HEK293 (cell line): ENCODE data around the gene ARHGAP6.

Experiments
- CTCF ChIP-seq: fragments of 450-650 bp; formaldehyde crosslinking; IDR thresholded peaks from 2 replicates; pipeline ENCODE4 v1.5.1; 2016; ENCODE audit warnings: missing biosample characterization, missing genetic modification characterization
- KLF1 ChIP-seq: fragments of 450-650 bp; formaldehyde crosslinking; IDR thresholded peaks from 2 replicates; pipeline ENCODE4 v1.5.1; 2016; ENCODE audit warnings: missing biosample characterization, missing genetic modification characterization
- SETDB1 ChIP-seq: IDR thresholded peaks from one replicate; pipeline ENCODE4 v1.6.1; 2017; ENCODE audit warnings: mild to moderate bottlenecking, low read length, moderate library complexity, mixed read lengths; ENCODE audit not compliant: insufficient read length
- TRIM28 ChIP-seq: IDR thresholded peaks from 2 replicates; pipeline ENCODE4 v1.6.1; 2011; ENCODE audit warnings: low read length, control low read depth, borderline replicate concordance
- ZBTB17 ChIP-seq: fragments of 450-650 bp; formaldehyde crosslinking; IDR thresholded peaks from 2 replicates; pipeline ENCODE4 v1.5.1; 2016; ENCODE audit warnings: missing biosample characterization, missing genetic modification characterization
- ZNF138 ChIP-seq: fragments of 450-650 bp; formaldehyde crosslinking; IDR thresholded peaks from 2 replicates; pipeline ENCODE4 v1.5.1; 2016; ENCODE audit warnings: missing biosample characterization, missing genetic modification characterization, borderline replicate concordance
- ZNF18 ChIP-seq: fragments of 450-650 bp; formaldehyde crosslinking; IDR thresholded peaks from 2 replicates; pipeline ENCODE4 v1.5.1; 2016; ENCODE audit warnings: missing biosample characterization, missing genetic modification characterization
- ZNF302 ChIP-seq: fragments of 450-650 bp; formaldehyde crosslinking; IDR thresholded peaks from 2 replicates; pipeline ENCODE4 v1.5.1; 2016; ENCODE audit warnings: missing biosample characterization, missing genetic modification characterization, low read depth
- ZNF398 ChIP-seq: fragments of 450-650 bp; formaldehyde crosslinking; IDR thresholded peaks from 2 replicates; pipeline ENCODE4 v1.5.1; 2017; ENCODE audit warnings: missing biosample characterization, missing genetic modification characterization
- ZNF426 ChIP-seq: fragments of 450-650 bp; formaldehyde crosslinking; IDR thresholded peaks from 2 replicates; pipeline ENCODE4 v1.5.1; 2017; ENCODE audit warnings: missing biosample characterization, missing genetic modification characterization, mild to moderate bottlenecking, inconsistent platforms, moderate library complexity
- ZNF510 ChIP-seq: fragments of 450-650 bp; formaldehyde crosslinking; IDR thresholded peaks from 2 replicates; pipeline ENCODE4 v1.5.1; 2018; ENCODE audit warnings: mild to moderate bottlenecking, missing genetic modification characterization, missing biosample characterization; ENCODE audit not compliant: insufficient replicate concordance
- ZNF555 ChIP-seq: fragments of 450-650 bp; formaldehyde crosslinking; conservative IDR thresholded peaks from 2 replicates; pipeline ENCODE4 v1.5.1; 2017; ENCODE audit warnings: missing biosample characterization, mild to moderate bottlenecking, missing genetic modification characterization, inconsistent platforms
- ZNF610 ChIP-seq: fragments of 450-650 bp; formaldehyde crosslinking; IDR thresholded peaks from 2 replicates; pipeline ENCODE4 v1.5.1; 2016; ENCODE audit warnings: missing biosample characterization, missing genetic modification characterization, borderline replicate concordance
- TF ChIP-seq, protein P1 (sequence below): fragments of 450-650 bp; formaldehyde crosslinking; IDR thresholded peaks from 2 replicates; pipeline ENCODE4 v1.5.1; 2016; ENCODE audit warnings: missing biosample characterization, missing genetic modification characterization

DNA sequence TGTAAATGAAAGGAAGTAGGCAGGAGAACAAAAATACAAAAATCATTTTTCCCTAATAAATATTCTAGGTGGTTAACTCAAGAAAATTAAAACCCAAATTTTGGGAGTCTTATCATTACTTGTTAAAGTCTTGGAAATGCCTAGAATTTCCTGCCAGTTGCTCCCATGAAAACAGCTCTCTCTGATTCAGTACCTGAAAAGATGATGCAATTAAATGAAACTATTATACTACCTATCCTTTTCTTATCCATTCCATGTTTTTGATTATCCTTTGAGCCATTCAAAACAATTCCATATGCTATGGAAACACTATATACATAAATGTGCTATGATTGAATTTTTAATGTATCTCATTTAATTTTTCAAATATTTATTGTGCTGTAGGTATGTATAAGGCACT lies 423.0 kb downstream of the ARHGAP6 start:
- TF ChIP-seq ZNF398 (tag by site-specific recombination) = no peak
- TF ChIP-seq TRIM28 = no peak
- no peak for TF ChIP-seq ZNF610 (tag by site-specific recombination)
- TF ChIP-seq ZNF555 = no peak
- TF ChIP-seq, protein P1, sequence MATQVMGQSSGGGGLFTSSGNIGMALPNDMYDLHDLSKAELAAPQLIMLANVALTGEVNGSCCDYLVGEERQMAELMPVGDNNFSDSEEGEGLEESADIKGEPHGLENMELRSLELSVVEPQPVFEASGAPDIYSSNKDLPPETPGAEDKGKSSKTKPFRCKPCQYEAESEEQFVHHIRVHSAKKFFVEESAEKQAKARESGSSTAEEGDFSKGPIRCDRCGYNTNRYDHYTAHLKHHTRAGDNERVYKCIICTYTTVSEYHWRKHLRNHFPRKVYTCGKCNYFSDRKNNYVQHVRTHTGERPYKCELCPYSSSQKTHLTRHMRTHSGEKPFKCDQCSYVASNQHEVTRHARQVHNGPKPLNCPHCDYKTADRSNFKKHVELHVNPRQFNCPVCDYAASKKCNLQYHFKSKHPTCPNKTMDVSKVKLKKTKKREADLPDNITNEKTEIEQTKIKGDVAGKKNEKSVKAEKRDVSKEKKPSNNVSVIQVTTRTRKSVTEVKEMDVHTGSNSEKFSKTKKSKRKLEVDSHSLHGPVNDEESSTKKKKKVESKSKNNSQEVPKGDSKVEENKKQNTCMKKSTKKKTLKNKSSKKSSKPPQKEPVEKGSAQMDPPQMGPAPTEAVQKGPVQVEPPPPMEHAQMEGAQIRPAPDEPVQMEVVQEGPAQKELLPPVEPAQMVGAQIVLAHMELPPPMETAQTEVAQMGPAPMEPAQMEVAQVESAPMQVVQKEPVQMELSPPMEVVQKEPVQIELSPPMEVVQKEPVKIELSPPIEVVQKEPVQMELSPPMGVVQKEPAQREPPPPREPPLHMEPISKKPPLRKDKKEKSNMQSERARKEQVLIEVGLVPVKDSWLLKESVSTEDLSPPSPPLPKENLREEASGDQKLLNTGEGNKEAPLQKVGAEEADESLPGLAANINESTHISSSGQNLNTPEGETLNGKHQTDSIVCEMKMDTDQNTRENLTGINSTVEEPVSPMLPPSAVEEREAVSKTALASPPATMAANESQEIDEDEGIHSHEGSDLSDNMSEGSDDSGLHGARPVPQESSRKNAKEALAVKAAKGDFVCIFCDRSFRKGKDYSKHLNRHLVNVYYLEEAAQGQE = no peak
- no peak for TF ChIP-seq ZBTB17
- no peak for TF ChIP-seq KLF1 (tag by site-specific recombination)
- no peak for TF ChIP-seq CTCF (tag by site-specific recombination)
- TF ChIP-seq ZNF302 (tag by site-specific recombination) = no peak
- no peak for TF ChIP-seq ZNF426 (tag by site-specific recombination)
- no peak for TF ChIP-seq ZNF138 (tag by site-specific recombination)
- TF ChIP-seq ZNF18 (tag by site-specific recombination) = no peak
- TF ChIP-seq ZNF510 (tag by site-specific recombination) = no peak
- TF ChIP-seq SETDB1 = no peak
